Heart left ventricle (tissue), 13 donors: ENCODE results near the gene NUMA1.

ENCODE experiments used
- POLR2A ChIP-seq, 2 donors: fragments of 450-650 bp; IDR thresholded peaks; one replicate each; pipeline ENCODE4 v1.6.1; 2017; ENCODE audit warnings: antibody characterized with exemption in 2 of 2, mild to moderate bottlenecking in 2 of 2, moderate library complexity in 2 of 2
- TF ChIP-seq, protein P1 (sequence below), 12 donors: fragments of 200-600 bp; sonication (generic) in 4 of 12; IDR thresholded peaks; one replicate each; pipeline versions ENCODE4 v1.5.0 to v1.8.0; 2018 to 2022; ENCODE audit warnings: antibody characterized with exemption in 12 of 12, mild to moderate bottlenecking in 5 of 12
- donor health status: ischemic (EF 13 %, LVEDD 7.1; RV severe dilation, severe dysfunction).
- donor health status: DM: no; HTN: yes; CAD: no.
- donor health status: DM: no; HTN: no; CAD: no.
- donor health status: ischemic (EF 25% LVEDD 6.9; RV normal size, moderate dysfunction).
- donor health status: ischemic (EF 25% LVEDD 5.7; RV mildly dilated, moderate dysfunction).
- donor health status: ischemic (EF 35%, LVEDD 5.7; RV mildly dilated, moderate dysfunction).
- donor health status: nonischemic (EF 11% LVEDD 7.7; RV severe dilation, severe dysfunction).
- donor health status: DM: yes; HTN: yes; CAD: no.
- donor health status: PGD.
- donor health status: ischemic (EF 29% LVEDD 5.4; RV normal size, mild dysfunction).
- donor health status: nonischemic (EF 23%, LVEDD 6.1; RV moderate dilation, normal function).

DNA sequence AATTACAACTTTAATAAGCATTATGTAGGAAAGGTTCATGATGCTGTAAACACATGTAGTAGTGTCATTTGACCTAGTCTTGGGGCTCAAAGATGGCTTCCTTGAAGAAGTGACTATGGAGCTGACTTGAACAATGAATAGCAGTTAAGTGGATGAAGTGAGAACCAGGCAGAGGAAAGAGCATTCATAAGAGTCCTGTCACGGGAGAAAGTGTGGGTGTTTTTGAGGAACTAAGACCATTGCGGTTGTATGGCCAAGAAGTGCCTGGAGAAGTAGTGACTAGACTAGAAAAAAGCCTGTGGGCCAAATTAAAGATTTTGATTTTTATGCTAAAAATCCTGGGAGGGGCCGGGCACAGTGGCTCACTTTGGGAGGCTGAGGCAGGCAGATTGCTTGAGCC, 88.8 kb downstream of the NUMA1 start:
- TF ChIP-seq, protein P1, sequence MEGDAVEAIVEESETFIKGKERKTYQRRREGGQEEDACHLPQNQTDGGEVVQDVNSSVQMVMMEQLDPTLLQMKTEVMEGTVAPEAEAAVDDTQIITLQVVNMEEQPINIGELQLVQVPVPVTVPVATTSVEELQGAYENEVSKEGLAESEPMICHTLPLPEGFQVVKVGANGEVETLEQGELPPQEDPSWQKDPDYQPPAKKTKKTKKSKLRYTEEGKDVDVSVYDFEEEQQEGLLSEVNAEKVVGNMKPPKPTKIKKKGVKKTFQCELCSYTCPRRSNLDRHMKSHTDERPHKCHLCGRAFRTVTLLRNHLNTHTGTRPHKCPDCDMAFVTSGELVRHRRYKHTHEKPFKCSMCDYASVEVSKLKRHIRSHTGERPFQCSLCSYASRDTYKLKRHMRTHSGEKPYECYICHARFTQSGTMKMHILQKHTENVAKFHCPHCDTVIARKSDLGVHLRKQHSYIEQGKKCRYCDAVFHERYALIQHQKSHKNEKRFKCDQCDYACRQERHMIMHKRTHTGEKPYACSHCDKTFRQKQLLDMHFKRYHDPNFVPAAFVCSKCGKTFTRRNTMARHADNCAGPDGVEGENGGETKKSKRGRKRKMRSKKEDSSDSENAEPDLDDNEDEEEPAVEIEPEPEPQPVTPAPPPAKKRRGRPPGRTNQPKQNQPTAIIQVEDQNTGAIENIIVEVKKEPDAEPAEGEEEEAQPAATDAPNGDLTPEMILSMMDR (IDR thresholded peaks at IDR 0.05): no peak
- no peak for TF ChIP-seq POLR2A (IDR thresholded peaks at IDR 0.05)
